NCI-H2029 treated with DMSO at 0.1 percent for 48 hours (cell line): Measurements from ENCODE around the gene STK10.

ENCODE experiments used
- DNase-seq: peaks from one replicate; lab custom pipeline; 2025; lab: John Stamatoyannopoulos, UW

Gene STK10

DNA sequence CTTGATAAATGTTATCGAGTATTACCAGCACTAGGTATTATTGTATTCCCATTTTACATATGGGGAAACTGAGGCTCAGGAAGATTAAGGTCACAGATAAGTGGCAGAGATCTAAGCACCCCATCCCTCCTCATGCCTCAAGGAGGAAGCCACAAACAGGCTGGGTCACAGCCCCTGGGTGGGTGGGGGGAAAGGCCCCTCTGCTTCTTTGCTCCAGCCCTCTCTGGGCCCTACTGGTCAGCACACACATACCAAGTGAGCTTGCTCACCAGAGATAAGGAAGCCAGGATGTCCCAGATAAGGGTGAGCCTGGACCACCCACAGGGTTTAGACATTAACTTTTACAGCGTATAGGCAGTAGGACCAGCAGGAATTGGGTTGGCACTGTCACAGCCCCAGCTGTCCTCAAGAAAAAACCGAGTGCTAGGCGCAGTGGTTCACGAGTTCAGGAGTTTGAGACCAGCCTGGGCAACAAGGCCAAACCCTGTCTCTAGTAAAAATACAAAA is 45.3 kb downstream of the STK10 start:
- DNase-seq, result no peak

DNA sequence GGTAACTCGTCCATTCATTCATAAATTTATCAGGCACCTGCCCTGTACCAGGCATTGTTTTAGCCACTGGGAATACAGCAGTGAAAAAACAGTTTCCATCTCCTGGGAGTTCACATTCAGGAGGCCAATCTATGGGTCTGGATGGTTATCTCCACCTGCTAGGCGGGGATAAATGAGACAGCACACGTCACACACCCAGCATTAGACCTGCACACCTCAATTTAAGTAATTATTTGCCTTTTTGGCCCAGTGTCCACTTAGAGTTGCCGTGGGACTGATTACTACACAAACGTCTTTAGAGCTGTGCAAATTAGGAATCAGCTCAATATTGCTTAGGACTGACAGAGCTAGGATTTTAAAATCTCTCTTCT is 46.1 kb downstream of the STK10 start:
- DNase-seq, result no peak

DNA sequence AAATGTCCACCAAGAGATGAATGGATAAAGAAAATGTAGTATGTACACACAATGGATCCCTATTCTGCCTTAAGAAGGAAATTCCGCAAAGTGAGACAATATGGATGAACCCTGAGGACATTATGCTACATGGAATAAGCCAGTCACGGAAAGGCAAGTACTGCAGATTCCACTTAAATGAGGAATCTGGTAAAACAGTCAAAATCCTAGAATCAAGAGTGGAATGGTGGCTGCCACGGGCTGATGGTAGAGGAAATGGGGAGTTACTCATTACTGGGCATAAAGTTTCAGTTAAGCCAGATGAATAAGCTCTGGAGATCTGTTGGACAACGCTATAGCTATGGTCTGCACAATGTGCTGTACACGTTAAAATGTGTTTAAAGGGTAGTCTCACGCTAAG is 47.2 kb downstream of the STK10 start:
- DNase-seq, result no peak

GRCh38 chr5:172140120-172140519 is 47.9 kb downstream of the STK10 start:
- DNase-seq, result no peak

GRCh38 chr5:172137046-172137445 is 51.0 kb downstream of the STK10 start:
- DNase-seq, result no peak

DNA sequence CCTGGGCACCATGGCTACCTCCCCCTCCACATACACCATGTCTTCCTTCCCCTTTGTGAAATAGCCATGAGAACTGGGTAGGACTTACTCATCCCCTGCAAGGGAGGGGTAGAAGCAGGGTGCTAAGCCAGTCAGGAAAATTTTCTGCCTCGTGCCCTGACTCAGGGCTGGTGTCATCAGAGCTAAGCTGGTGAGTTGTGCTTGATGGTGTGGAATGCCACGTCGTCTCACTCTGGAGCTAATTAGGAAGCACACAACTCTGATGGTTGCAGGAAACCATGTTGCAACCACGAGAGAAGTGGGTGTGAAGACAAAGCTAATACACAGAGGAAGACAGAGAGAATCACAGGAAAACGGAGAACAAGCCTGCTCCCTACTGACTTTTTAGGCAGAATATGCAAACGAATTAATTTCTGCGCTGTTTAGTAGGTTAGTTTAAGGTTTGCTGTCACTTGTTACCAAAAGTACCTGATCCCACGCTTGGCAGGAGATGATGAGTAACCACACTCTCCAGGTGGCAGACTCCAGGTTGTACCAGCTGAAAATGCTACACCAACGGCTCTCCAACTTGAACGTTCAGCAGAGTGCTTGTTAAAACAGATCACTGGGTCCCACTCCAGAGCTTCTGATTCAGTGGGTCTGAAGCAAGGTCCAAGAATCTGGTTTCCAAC is 54.5 kb downstream of the STK10 start:
- no peak for DNase-seq

- no peak for DNase-seq
Observed at GRCh38 chr5:172131690-172132089, 56.3 kb downstream of the STK10 start.

GRCh38 chr5:172129256-172129910 is 58.6 kb downstream of the STK10 start:
- DNase-seq, result no peak

- no peak for DNase-seq
Observed at GRCh38 chr5:172127581-172127980, 60.4 kb downstream of the STK10 start.

DNA sequence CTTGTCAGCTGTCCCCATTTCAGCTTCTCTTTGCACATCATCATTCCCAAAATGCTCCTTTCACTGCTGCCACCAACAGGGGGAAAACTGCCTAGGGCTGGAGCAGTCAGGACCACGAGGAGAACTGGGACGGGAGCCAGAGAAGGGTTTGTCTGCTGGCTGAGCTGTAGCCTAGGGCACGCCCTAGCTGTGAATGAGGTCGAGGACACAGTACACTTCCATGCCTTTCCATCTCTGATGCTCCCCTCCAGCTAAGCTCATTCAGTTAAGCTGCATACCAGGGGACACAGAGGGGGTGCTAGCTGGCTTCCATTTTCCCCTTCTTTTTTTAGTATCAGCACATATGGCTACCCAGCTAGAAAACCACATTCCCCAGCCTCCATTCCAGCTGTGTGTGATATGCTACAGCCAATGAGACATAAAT is 64.7 kb downstream of the STK10 start:
- DNase-seq, result no peak

GRCh38 chr5:172119921-172120688 is 67.9 kb downstream of the STK10 start:
- DNase-seq, result no peak

- no peak for DNase-seq
Observed at GRCh38 chr5:172118891-172119290, 69.1 kb downstream of the STK10 start.

- no peak for DNase-seq
Observed at GRCh38 chr5:172117977-172118701, 69.9 kb downstream of the STK10 start.

DNA sequence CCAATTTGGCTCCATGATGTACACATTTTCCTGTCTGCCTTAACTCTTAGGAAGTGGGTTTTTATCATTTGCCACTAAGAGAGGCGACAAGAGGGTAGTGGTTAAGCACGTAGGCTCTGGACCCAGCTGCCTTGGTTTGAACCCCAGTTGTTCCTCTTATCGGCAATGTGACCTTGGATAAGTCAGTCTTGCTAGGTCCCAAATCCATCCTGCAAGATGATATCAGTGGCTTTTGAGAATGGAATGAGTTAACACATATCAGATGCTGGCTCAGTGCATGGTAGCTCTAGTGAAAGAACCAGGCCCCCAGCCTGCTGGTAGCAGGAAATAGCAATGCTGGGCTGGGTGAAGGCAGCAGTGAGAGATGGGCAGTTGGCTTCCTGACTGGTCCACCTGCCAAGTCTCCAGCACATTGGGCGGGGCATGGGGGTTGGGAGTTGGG is 72.5 kb downstream of the STK10 start:
- DNase-seq, result no peak

- DNase-seq, result no peak
Observed at GRCh38 chr5:172114875-172115422, 73.1 kb downstream of the STK10 start.

DNA sequence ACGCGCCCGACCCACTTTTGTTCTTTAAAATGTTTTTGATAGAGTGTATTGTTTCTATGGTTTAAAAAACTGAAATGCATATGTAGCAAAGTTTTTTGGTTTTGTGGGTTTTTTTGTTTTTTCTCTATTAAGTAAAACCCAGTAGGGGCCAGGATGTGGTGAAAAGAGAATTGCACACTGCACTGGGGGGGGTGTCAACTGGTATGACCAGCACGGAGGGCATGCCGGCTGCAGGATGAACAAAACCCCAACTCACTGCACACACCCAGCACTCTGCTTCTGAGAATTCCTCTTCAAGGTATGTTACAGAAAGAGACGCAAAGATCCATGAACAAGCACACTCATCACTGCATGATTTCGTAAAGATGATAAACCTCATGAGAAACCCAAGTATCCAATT is 75.0 kb downstream of the STK10 start:
- DNase-seq, result no peak

DNA sequence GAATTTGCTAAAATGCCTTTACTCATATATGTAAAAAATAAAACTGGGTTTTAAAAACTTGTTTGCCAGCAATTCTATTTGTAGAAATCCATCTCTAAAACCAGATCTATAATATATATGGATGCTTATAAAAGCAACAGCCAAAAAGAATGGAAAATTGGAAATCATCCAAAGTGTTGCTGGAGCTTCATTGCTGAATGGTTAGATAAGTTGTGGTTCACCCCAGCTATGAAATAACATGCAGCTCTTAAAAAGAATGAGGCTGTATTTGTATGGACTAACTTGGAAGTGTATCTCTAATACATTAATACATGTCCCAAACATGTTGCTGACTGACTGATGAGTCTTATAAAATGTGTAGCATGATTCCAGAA is 76.2 kb downstream of the STK10 start:
- DNase-seq, result no peak

DNA sequence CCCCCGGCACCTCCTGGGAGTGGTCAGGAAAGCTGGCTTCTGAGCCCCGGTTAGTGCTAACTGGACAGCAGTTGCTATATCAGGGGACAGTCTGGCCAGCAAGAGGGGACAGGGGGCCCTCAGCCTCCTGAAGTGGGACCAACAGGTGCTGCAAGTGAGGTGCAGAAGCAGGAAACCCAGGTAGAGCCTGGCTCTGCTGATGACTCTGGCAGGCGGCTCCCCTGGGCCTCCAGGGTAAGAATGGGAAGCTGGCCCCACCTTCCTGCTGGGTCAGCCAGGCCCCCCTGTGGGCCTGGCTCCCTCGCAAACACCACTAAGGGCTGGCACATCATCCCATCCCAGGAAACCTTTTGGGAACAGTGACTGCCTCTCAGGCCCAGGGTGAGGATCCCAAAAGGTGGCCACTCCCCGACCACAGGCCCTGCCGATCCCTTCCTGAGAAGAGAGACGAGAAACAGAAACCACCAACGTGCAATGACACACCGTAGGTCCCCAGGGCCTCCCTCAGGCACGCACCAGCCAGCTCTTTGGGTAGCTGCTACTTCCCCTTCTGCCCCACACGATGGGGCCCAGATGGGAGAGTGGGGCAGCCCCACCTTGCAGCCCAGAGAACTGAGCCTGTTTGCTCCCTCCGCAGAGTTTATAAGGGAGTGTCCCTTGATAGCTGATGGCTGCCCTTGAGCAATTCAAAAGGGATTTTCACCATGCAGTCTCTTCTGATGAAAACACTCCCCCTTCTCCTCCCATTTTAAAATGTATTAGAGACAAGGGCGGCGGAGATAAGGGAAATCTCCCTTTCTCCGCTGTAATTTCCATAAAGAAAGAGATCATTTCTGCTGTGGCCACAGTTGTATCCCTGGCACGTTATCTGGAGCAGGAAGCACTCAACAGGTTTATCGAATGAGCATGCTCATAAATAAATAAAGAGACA is 76.8 kb downstream of the STK10 start:
- no peak for DNase-seq

DNA sequence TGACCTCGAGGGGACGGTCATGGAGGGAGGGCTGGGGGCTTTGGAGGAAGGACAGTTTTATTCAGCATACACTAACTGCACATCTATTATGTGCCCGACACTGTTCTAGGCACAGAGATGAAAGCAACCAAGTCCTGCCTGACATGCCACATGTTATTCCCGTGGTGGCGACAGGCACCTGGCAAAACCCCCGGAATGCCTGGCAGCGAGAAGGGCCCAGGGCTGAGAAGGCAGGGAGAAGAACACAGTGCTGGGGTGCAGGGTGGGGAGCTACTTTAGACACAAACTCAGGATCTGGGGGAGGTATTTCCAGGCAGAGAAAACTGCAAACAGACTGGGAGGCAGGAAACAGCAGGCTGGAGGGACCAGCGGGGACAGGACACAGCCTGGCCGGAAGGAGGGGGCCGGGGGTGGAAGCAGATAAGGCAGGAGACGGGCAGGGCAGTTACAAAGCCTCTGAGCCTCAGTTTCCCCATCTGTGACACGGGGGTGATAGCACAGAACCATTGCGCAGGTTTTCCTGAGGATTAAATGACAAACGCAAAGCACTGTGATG is 77.7 kb downstream of the STK10 start:
- no peak for DNase-seq

DNA sequence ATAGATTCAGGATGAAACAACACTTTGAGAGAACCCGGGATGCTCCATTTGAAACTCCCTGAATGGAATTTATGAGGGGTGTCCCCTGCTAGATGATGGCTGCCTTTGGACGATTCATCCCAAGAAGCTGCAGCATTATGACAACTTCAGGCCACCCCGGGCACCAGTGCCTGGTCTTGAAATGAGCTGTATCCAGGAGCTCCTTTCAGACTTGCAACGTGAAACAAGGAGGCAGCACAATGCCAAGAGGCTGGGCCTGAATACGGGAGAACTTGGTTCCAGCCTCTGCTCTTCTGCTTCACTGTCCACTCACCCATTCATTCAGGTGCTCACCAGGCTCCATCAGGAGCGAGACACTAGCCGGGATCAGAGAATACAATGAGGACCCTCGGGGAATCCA is 78.3 kb downstream of the STK10 start:
- no peak for DNase-seq

DNA sequence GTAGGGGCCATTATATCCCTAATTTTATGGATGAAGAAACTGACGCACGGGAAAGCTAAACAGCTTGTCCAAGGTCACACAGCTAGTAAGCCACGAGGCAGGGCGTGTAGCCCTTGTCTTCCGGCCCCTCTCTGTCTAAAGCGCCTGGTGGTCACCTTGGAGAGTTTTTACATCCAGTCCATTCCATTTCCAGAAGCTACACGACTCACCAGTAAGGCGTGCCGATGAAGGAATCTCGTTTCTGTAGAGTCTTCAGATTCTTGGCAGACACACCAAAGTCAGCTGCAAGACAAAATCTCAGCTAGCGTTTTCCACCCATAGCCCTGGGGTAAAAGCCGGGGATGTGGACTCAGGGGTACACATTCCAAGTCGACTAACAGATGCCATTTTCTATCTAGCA is 80.5 kb downstream of the STK10 start:
- DNase-seq, result no peak
